SK-N-SH treated with all-trans-retinoic acid at 6 μM for 48 hours (cell line): ENCODE data around the gene TMEM167B.

Source experiments
- ATAC-seq: fragments of 200-7000 bp; cut with Tn5 transposase; 3 replicates; pipeline ENCODE4 v1.9.1; 2020; ENCODE audit warnings: mild to moderate bottlenecking, moderate library complexity
- ARNTL ChIP-seq: fragments of 450-650 bp; formaldehyde crosslinking; IDR thresholded peaks from 2 replicates; pipeline ENCODE4 v1.5.0; 2020; ENCODE audit warnings: low read depth, mild to moderate bottlenecking, moderate library complexity, borderline replicate concordance
- CSDC2 ChIP-seq: fragments of 250-450 bp; sonication (Bioruptor Pico); IDR thresholded peaks from 2 replicates; pipeline ENCODE4 v1.5.0; 2020; ENCODE audit warnings: mild to moderate bottlenecking, moderate library complexity
- ESRRG ChIP-seq: fragments of 250-450 bp; sonication (Bioruptor Pico); IDR thresholded peaks from 2 replicates; pipeline ENCODE4 v1.6.1; 2021; ENCODE audit warnings: mild to moderate bottlenecking
- ISL1 ChIP-seq: fragments of 250-450 bp; sonication (Bioruptor Pico); IDR thresholded peaks from 2 replicates; pipeline ENCODE4 v2.1.2; 2022; ENCODE audit warnings: mild to moderate bottlenecking, moderate library complexity
- OSR1 ChIP-seq: fragments of 250-450 bp; sonication (Bioruptor Pico); IDR thresholded peaks from 2 replicates; pipeline ENCODE4 v1.8.0; 2022; ENCODE audit warnings: moderate library complexity, mild to moderate bottlenecking, inconsistent platforms
- PPARA ChIP-seq: fragments of 250-450 bp; sonication (Bioruptor Pico); IDR thresholded peaks from 2 replicates; pipeline ENCODE4 v1.5.0; 2020; ENCODE audit warnings: mild to moderate bottlenecking, borderline replicate concordance
- TCF4 ChIP-seq: fragments of 250-450 bp; sonication (Bioruptor Pico); IDR thresholded peaks from 2 replicates; pipeline ENCODE4 v1.8.0; 2021; ENCODE audit warnings: mild to moderate bottlenecking, moderate library complexity, borderline replicate concordance
- TOX ChIP-seq: fragments of 250-450 bp; sonication (Bioruptor Pico); IDR thresholded peaks from 2 replicates; pipeline ENCODE4 v1.8.0; 2021; ENCODE audit warnings: mild to moderate bottlenecking, moderate library complexity, borderline replicate concordance
- ZC3H10 ChIP-seq: fragments of 250-450 bp; sonication (Bioruptor Pico); IDR thresholded peaks from 2 replicates; pipeline ENCODE4 v1.5.1; 2021; ENCODE audit warnings: mild to moderate bottlenecking, moderate library complexity
- ZFP3 ChIP-seq: fragments of 250-450 bp; sonication (Bioruptor Pico); IDR thresholded peaks from 2 replicates; pipeline ENCODE4 v1.5.0; 2020; ENCODE audit warnings: mild to moderate bottlenecking, moderate library complexity
- ZFP30 ChIP-seq: fragments of 450-650 bp; formaldehyde crosslinking; IDR thresholded peaks from 2 replicates; pipeline ENCODE4 v1.5.0; 2022; ENCODE audit warnings: mild to moderate bottlenecking, moderate library complexity
- ZNF70 ChIP-seq: fragments of 450-650 bp; formaldehyde crosslinking; IDR thresholded peaks from 2 replicates; pipeline ENCODE4 v1.5.0; 2020; ENCODE audit warnings: mild to moderate bottlenecking, moderate library complexity
- ZNF8 ChIP-seq: fragments of 450-650 bp; formaldehyde crosslinking; IDR thresholded peaks from 2 replicates; pipeline ENCODE4 v1.5.0; 2020; ENCODE audit warnings: mild to moderate bottlenecking, moderate library complexity
- TF ChIP-seq, protein P1 (sequence below): fragments of 250-450 bp; sonication (Bioruptor Pico); IDR thresholded peaks from 2 replicates; pipeline ENCODE4 v1.5.0; 2020; ENCODE audit warnings: mild to moderate bottlenecking, moderate library complexity
- TF ChIP-seq, protein P2 (sequence below): fragments of 250-450 bp; sonication (Bioruptor Pico); IDR thresholded peaks from 2 replicates; pipeline ENCODE4 v1.5.1; 2021; ENCODE audit warnings: mild to moderate bottlenecking, moderate library complexity
- TF ChIP-seq, protein P3 (sequence below): fragments of 250-450 bp; sonication (Bioruptor Pico); IDR thresholded peaks from 2 replicates; pipeline ENCODE4 v1.5.1; 2020; ENCODE audit warnings: low read depth, mild to moderate bottlenecking, moderate library complexity
- TF ChIP-seq, protein P4 (sequence below): fragments of 250-450 bp; sonication (Bioruptor Pico); IDR thresholded peaks from 2 replicates; pipeline ENCODE4 v1.8.0; 2020; ENCODE audit warnings: mild to moderate bottlenecking, moderate library complexity, borderline replicate concordance

TMEM167B gene

DNA sequence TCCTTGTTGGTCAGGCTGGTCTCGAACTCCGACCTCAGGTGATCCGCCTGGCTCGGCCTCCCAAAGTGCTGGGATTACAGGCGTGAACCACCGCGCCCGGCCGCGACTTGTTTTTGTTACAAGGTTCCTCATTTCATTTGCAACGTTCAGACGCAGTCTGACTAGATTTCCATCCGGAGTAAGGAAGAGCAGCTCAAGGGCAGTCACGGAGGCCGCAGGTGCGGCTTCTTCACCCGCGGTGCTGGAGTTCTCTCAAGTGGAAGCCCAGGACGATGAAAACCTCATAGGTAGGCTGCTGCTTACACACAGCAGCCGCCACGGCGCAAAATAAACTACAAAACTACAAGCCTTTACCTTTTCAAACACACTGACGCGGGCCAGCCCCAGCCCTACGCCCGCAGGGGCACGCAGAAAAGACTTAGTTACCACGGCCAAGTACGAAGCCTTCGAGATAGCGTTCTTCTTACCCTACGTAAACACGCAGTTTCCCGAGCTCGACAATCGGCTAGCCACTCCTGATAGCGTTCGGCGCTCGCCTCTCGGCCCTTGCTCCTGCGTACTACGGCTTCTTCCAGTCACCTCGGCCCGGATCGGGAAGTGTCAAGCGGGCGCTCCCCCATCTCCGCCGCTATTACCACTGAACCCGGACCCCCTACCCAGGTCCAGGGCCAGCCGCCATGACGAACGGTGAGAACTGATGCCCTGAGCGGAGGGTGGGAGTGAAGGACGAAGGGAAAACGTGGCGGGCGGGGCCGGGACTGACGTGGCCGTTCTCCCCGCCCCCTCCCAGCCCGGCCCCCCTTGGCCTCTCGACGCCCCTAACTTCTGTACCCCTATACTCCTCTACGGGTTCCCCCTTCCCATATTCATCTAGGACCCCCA lies at the start of gene TMEM167B:
TMEM167B (plus strand) TSS at position 569 of the 882 bp plus-strand sequence; CDS start at position 678, 109 bp downstream.
- ATAC-seq: peak; percentile 95
- no peak for TF ChIP-seq ZNF70
- TF ChIP-seq, protein P1, sequence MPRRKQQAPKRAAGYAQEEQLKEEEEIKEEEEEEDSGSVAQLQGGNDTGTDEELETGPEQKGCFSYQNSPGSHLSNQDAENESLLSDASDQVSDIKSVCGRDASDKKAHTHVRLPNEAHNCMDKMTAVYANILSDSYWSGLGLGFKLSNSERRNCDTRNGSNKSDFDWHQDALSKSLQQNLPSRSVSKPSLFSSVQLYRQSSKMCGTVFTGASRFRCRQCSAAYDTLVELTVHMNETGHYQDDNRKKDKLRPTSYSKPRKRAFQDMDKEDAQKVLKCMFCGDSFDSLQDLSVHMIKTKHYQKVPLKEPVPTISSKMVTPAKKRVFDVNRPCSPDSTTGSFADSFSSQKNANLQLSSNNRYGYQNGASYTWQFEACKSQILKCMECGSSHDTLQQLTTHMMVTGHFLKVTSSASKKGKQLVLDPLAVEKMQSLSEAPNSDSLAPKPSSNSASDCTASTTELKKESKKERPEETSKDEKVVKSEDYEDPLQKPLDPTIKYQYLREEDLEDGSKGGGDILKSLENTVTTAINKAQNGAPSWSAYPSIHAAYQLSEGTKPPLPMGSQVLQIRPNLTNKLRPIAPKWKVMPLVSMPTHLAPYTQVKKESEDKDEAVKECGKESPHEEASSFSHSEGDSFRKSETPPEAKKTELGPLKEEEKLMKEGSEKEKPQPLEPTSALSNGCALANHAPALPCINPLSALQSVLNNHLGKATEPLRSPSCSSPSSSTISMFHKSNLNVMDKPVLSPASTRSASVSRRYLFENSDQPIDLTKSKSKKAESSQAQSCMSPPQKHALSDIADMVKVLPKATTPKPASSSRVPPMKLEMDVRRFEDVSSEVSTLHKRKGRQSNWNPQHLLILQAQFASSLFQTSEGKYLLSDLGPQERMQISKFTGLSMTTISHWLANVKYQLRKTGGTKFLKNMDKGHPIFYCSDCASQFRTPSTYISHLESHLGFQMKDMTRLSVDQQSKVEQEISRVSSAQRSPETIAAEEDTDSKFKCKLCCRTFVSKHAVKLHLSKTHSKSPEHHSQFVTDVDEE (CRISPR knock-in tag): no peak
- TF ChIP-seq, protein P2, sequence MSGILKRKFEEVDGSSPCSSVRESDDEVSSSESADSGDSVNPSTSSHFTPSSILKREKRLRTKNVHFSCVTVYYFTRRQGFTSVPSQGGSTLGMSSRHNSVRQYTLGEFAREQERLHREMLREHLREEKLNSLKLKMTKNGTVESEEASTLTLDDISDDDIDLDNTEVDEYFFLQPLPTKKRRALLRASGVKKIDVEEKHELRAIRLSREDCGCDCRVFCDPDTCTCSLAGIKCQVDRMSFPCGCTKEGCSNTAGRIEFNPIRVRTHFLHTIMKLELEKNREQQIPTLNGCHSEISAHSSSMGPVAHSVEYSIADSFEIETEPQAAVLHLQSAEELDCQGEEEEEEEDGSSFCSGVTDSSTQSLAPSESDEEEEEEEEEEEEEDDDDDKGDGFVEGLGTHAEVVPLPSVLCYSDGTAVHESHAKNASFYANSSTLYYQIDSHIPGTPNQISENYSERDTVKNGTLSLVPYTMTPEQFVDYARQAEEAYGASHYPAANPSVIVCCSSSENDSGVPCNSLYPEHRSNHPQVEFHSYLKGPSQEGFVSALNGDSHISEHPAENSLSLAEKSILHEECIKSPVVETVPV: no peak
- TF ChIP-seq ZFP3 (CRISPR knock-in tag): 0 out of 2 replicates have a peak, but pooled peaks have one; percentile 30
- no peak for TF ChIP-seq CSDC2 (CRISPR knock-in tag)
- TF ChIP-seq, protein P3, sequence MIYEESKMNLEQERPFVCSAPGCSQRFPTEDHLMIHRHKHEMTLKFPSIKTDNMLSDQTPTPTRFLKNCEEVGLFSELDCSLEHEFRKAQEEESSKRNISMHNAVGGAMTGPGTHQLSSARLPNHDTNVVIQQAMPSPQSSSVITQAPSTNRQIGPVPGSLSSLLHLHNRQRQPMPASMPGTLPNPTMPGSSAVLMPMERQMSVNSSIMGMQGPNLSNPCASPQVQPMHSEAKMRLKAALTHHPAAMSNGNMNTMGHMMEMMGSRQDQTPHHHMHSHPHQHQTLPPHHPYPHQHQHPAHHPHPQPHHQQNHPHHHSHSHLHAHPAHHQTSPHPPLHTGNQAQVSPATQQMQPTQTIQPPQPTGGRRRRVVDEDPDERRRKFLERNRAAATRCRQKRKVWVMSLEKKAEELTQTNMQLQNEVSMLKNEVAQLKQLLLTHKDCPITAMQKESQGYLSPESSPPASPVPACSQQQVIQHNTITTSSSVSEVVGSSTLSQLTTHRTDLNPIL (CRISPR knock-in tag): no peak
- TF ChIP-seq ARNTL (CRISPR knock-in tag): no peak
- no peak for TF ChIP-seq ZNF8

DNA sequence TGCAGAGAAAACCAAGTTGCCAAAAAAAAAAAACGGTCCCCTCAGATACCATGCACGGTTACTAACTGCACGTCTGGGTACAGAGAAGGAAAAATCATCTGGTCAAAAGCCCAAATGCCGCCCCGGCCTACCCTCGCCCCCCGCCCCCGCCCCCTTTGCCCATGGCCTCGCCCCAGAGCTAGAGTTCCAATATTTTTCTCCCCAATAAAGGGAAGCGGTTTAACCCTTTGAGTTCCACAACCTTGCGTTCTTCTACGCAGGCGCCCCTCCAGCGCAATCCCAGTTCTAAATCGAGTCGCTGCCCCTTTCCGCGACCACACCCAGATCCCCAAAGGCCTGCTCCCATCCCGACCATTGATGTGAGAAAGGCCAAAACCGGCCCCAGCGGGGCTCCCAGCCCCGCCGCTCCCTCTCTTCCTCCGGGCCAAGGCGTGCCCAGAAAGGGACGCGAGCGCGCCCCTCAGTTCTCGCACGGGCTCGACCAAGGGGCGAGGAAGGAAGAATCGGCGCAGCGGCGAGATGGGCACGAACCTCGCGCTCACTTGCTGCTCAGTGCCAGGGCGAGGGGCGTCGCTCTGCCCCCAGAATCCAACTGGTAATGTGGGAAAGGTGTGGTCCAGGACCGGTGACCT lies 49.5 kb upstream of the TMEM167B start:
- TF ChIP-seq ESRRG (CRISPR knock-in tag) (no peak), ZFP30 (CRISPR knock-in tag) (no peak), ZC3H10 (CRISPR knock-in tag) (no peak), TOX (CRISPR knock-in tag) (no peak), CSDC2 (CRISPR knock-in tag) (no peak), ZNF70 (no peak), PPARA (CRISPR knock-in tag) (no peak), ZFP3 (CRISPR knock-in tag) (no peak), ARNTL (CRISPR knock-in tag) (no peak), TCF4 (CRISPR knock-in tag) (no peak), OSR1 (CRISPR knock-in tag) (no peak), ISL1 (no peak)
- TF ChIP-seq, protein P3 (CRISPR knock-in tag): no peak
- TF ChIP-seq, protein P4, sequence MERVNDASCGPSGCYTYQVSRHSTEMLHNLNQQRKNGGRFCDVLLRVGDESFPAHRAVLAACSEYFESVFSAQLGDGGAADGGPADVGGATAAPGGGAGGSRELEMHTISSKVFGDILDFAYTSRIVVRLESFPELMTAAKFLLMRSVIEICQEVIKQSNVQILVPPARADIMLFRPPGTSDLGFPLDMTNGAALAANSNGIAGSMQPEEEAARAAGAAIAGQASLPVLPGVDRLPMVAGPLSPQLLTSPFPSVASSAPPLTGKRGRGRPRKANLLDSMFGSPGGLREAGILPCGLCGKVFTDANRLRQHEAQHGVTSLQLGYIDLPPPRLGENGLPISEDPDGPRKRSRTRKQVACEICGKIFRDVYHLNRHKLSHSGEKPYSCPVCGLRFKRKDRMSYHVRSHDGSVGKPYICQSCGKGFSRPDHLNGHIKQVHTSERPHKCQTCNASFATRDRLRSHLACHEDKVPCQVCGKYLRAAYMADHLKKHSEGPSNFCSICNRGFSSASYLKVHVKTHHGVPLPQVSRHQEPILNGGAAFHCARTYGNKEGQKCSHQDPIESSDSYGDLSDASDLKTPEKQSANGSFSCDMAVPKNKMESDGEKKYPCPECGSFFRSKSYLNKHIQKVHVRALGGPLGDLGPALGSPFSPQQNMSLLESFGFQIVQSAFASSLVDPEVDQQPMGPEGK (CRISPR knock-in tag): no peak
- TF ChIP-seq, protein P2: no peak
- TF ChIP-seq, protein P1 (CRISPR knock-in tag): no peak
- peak; percentile 74 for ATAC-seq
